Type B pancreatic cell (in vitro differentiated cells): ENCODE data around the gene FMN1. TPM values are rescaled to one million over a fixed set of nuclear protein-coding genes. Genes with fewer than 3 reads are reported as not detected.

Experiments used
- DNase-seq: peaks from one replicate; pipeline ENCODE4 v3.0.0; 2021; ENCODE audit warnings: mixed read lengths; ENCODE audit not compliant: unreplicated experiment; ENCODE audit errors: extremely low spot score
- H3K27ac Mint-ChIP-seq: 2 replicates; pipeline ENCODE4 v1.8.0; 2021; ENCODE audit warnings: mild to moderate bottlenecking, mixed read lengths
- H3K27me3 Mint-ChIP-seq: 2 replicates; pipeline ENCODE4 v1.8.0; 2021; ENCODE audit warnings: mixed read lengths
- H3K36me3 Mint-ChIP-seq: 2 replicates; pipeline ENCODE4 v1.8.0; 2021; ENCODE audit warnings: mixed read lengths
- H3K4me1 Mint-ChIP-seq: one replicate; pipeline ENCODE4 v1.8.0; 2021; ENCODE audit warnings: mixed read lengths; ENCODE audit not compliant: unreplicated experiment
- H3K4me3 Mint-ChIP-seq: 2 replicates; pipeline ENCODE4 v1.8.0; 2021; ENCODE audit warnings: mild to moderate bottlenecking, mixed read lengths
- H3K9me3 Mint-ChIP-seq: 2 replicates; pipeline ENCODE4 v1.8.0; 2021; ENCODE audit warnings: mixed read lengths
- CTCF ChIP-seq: fragments of 200-600 bp; sonication (generic); conservative IDR thresholded peaks from 2 replicates; pipeline ENCODE4 v1.5.0; 2021; ENCODE audit warnings: antibody characterized with exemption, mild to moderate bottlenecking
- total RNA-seq: library from RNA; stranded (reverse); gene quantifications from 2 replicates; pipeline ENCODE4 v1.2.1, GENCODE V29; 2021; ENCODE audit warnings: low replicate concordance

Gene FMN1
- total RNA-seq, 1 donor from 2014 or later = 22.1 TPM

- Mint-ChIP-seq H3K27me3 (no peaks in the 10 kb centered on the region), H3K27ac (no peak overlapping the region), H3K4me3 (peak overlapping the region; percentile 42), H3K4me1 (peaks cover 15% of the 10 kb centered on the region), H3K9me3 (no peaks in the 10 kb centered on the region), H3K36me3 (no peaks in the 10 kb centered on the region)
- TF ChIP-seq CTCF = no peak
- no peak for DNase-seq
Measured at GRCh38 chr15:32818758-32819447, 375.6 kb downstream of the FMN1 start.

GRCh38 chr15:32817577-32817976 lies 376.9 kb downstream of the FMN1 start:
- peaks cover 15% of the 10 kb centered on the region for H3K4me1 Mint-ChIP-seq
- H3K27ac Mint-ChIP-seq = no peak overlapping the region
- no peaks in the 10 kb centered on the region for H3K27me3 Mint-ChIP-seq
- TF ChIP-seq CTCF = no peak
- no peaks in the 10 kb centered on the region for H3K9me3 Mint-ChIP-seq
- no peak for DNase-seq
- H3K4me3 Mint-ChIP-seq = no peak overlapping the region
- no peaks in the 10 kb centered on the region for H3K36me3 Mint-ChIP-seq

GRCh38 chr15:32807331-32807730 lies 387.2 kb downstream of the FMN1 start:
- Mint-ChIP-seq H3K36me3 (peaks cover 20% of the 10 kb centered on the region), H3K4me3 (no peak overlapping the region), H3K27me3 (no peaks in the 10 kb centered on the region), H3K9me3 (peaks cover 5% of the 10 kb centered on the region), H3K4me1 (peaks cover 6% of the 10 kb centered on the region), H3K27ac (no peak overlapping the region)
- DNase-seq = no peak
- no peak for TF ChIP-seq CTCF

GRCh38 chr15:32803631-32804030 lies 390.9 kb downstream of the FMN1 start:
- H3K27me3 Mint-ChIP-seq = no peaks in the 10 kb centered on the region
- no peak for TF ChIP-seq CTCF
- peaks cover 5% of the 10 kb centered on the region for H3K9me3 Mint-ChIP-seq
- H3K4me1 Mint-ChIP-seq = peaks cover 13% of the 10 kb centered on the region
- H3K36me3 Mint-ChIP-seq = peaks cover 20% of the 10 kb centered on the region
- no peak for DNase-seq
- H3K27ac Mint-ChIP-seq = no peak overlapping the region
- no peak overlapping the region for H3K4me3 Mint-ChIP-seq

GRCh38 chr15:32802286-32802936 lies 392.1 kb downstream of the FMN1 start:
- no peak for TF ChIP-seq CTCF
- Mint-ChIP-seq H3K9me3 (peaks cover 5% of the 10 kb centered on the region), H3K4me3 (peak overlapping the region; percentile 33), H3K27ac (no peak overlapping the region), H3K27me3 (no peaks in the 10 kb centered on the region), H3K4me1 (peaks cover 15% of the 10 kb centered on the region), H3K36me3 (peaks cover 20% of the 10 kb centered on the region)
- DNase-seq = no peak
